Keratinocyte (primary cell): Measurements from ENCODE around the gene PTDSS2.

Experiments
- CTCF ChIP-seq, 3 experiments: IDR thresholded peaks in 1 of 3; conservative IDR thresholded peaks in 1 of 3; optimal IDR thresholded peaks in 1 of 3; 2 replicates in 2 of 3; 3 replicates in 1 of 3; pipeline versions ENCODE3 to v1.5.1; 2011; ENCODE audit warnings: low read length in 3 of 3, mild to moderate bottlenecking in 3 of 3, moderate library complexity in 2 of 3, control low read depth in 1 of 3, inconsistent platforms in 1 of 3; ENCODE audit not compliant: insufficient read depth in 2 of 3; ENCODE audit errors: extremely low read depth in 1 of 3
- EZH2 ChIP-seq: IDR thresholded peaks from one replicate; pipeline ENCODE4 v1.6.1; 2012; ENCODE audit warnings: inconsistent platforms, mild to moderate bottlenecking, low read length, moderate library complexity

DNA sequence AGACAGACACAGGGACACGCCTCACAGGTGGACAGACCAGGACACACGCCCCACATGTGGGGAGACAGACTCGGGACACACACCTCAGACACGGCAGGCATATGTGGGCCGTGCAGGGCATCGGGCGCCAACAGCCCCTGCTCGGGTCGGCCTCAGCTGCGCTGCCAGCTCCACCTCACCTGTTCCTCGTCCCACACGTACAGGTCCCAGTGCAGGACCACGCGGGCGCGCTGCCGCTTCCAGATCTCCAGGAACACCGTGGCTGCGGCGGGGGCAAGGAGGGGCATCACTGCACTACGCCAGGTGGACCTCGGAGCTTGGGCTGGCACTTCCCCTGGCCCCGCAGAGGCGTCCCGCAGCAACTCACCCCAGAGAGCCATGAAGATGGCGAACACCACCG, 20.7 kb upstream of the PTDSS2 start:
- TF ChIP-seq CTCF (optimal IDR thresholded peaks at IDR 0.05 in 1 of 3, IDR thresholded peaks at IDR 0.05 in 1 of 3, conservative IDR thresholded peaks at IDR 0.05 in 1 of 3; ENCODE audit: extremely low read depth in 1 of 3, insufficient read depth in 2 of 3, low read length in 3 of 3) = no peak
- no peak for TF ChIP-seq EZH2
